Activated naive CD4-positive, alpha-beta T cell treated with anti-CD3 and anti-CD28 coated beads, Interleukin-2, amount 50 U/mL, for 72 hours (primary cell): Measurements from ENCODE around the gene ELN. TPM values are rescaled to one million over a fixed set of nuclear protein-coding genes. Genes with fewer than 3 reads are reported as not detected.

Experiments
- ATAC-seq, 2 donors: fragments of 150-1000 bp; cut with Tn5 transposase; 2 replicates each; pipeline ENCODE4 v1.10.0; 2021; ENCODE audit warnings: mild to moderate bottlenecking in 2 of 2, moderate library complexity in 2 of 2
- DNase-seq, 2 donors: peaks; one replicate each; pipeline ENCODE4 v3.0.0; 2021 to 2022; ENCODE audit warnings: low spot score in 2 of 2
- H3K27ac Mint-ChIP-seq, 2 donors: one replicate each; pipeline ENCODE4 v1.8.0; 2022; ENCODE audit warnings: mild to moderate bottlenecking in 2 of 2, mixed read lengths in 2 of 2
- H3K36me3 Mint-ChIP-seq, 2 donors: one replicate each; pipeline ENCODE4 v1.8.0; 2022; ENCODE audit warnings: mixed read lengths in 2 of 2
- H3K9me3 Mint-ChIP-seq, 2 donors: one replicate each; pipeline ENCODE4 v1.8.0; 2022; ENCODE audit warnings: mixed read lengths in 2 of 2
- total RNA-seq, 2 donors: library from RNA; stranded (reverse); gene quantifications; one replicate each; pipeline ENCODE4 v1.2.3, GENCODE V29; 2022

The ELN gene
- total RNA-seq, 2 donors from 2014 or later, result not detected

- no peak overlapping the region for H3K27ac Mint-ChIP-seq
- H3K9me3 Mint-ChIP-seq, result no peaks in the 10 kb centered on the region
- DNase-seq (no peak), ATAC-seq (no peak)
- no peaks in the 10 kb centered on the region for H3K36me3 Mint-ChIP-seq
Measured at GRCh38 chr7:74029991-74030415, 2.0 kb downstream of the ELN start.

GRCh38 chr7:74030861-74031260 is 2.9 kb downstream of the ELN start:
- no peak for DNase-seq
- H3K36me3 Mint-ChIP-seq, result no peaks in the 10 kb centered on the region
- H3K27ac Mint-ChIP-seq, result no peak overlapping the region
- ATAC-seq, result no peak
- no peaks in the 10 kb centered on the region for H3K9me3 Mint-ChIP-seq

DNA sequence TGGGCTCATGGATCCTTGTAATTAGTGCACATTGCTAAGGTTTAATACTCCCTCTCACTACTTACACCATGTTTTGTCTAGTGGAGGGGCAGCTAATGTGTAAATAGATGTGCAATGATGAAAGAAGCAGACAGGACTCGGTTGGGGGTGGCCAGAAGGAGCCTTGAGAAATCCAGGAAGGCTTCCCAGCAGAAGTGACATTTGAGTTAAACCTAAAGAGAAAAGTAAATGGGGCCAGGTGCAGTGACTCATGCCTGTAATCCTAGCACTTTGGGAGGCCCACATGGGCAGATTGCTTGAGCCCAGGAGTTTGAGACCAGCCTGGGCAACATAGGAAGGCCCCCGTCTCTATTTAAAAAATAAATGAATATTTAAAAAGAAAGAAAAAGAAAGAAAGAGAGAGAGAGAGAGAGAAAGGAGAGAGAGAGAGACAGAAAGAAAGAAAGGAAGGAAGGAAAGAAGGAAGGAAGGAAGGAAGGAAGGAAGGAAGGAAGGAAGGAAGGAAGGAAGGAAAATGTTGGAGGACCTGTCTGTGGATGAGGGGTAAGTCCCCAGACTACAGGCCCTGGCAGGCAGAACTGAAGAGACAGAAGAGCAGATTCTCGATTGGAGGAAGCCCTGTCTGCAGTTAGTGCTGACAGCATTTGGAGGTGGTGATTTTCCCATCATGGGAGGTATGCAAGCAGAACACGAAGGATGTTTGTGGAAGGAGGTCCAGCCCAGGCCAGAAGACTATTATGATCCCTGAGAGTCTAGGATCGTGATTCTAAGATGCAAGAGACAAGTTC is 3.6 kb downstream of the ELN start:
- no peaks in the 10 kb centered on the region for H3K36me3 Mint-ChIP-seq
- H3K27ac Mint-ChIP-seq, result no peak overlapping the region
- no peaks in the 10 kb centered on the region for H3K9me3 Mint-ChIP-seq
- DNase-seq (no peak), ATAC-seq (no peak)

- DNase-seq, result no peak
- no peaks in the 10 kb centered on the region for H3K36me3 Mint-ChIP-seq
- ATAC-seq, result no peak
- H3K27ac Mint-ChIP-seq, result no peak overlapping the region
- no peaks in the 10 kb centered on the region for H3K9me3 Mint-ChIP-seq
Measured at GRCh38 chr7:74032191-74032490, 4.2 kb downstream of the ELN start.

DNA sequence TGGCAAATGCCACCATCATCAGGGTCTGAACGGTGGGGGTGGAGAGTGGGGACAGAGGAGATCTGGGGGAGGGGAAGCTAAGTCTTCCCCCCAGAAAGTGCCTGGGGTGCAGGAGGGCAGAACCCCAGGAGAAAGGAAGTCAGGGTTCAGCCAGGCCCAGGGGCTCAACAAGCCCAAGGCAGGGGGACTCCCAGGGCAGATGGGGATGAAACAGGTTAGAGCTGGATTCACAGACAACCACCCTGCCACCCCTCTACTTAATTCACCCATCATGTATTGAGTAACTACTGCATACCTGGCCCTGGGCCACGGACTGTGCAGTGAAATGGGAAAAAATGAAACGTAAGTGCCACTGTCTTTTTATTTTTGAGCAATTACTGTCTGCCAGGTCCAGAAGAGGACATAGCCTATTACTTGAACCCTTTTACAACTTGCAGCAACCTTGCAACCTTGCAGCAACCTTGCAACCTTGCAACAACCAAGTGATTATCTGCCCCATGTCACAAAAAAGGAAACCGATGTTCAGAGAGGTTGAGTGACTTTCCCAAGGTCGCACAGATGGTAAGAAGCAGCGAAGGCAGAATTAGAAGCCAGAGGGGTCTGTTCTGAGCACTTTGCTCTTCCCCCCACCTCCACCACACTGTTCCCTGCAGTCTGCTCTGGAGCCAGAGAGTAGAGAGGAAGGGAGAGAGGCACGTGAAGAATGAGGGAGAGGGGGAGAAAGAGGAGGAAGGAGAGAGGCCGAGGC is 4.8 kb downstream of the ELN start:
- ATAC-seq (no peak), DNase-seq (no peak)
- no peaks in the 10 kb centered on the region for H3K9me3 Mint-ChIP-seq
- no peaks in the 10 kb centered on the region for H3K36me3 Mint-ChIP-seq
- no peak overlapping the region for H3K27ac Mint-ChIP-seq

GRCh38 chr7:74033372-74034311 is 5.7 kb downstream of the ELN start:
- Mint-ChIP-seq H3K27ac (no peak overlapping the region), H3K36me3 (no peaks in the 10 kb centered on the region), H3K9me3 (no peaks in the 10 kb centered on the region)
- DNase-seq (no peak), ATAC-seq (no peak)

- ATAC-seq, result no peak
- H3K9me3 Mint-ChIP-seq, result no peaks in the 10 kb centered on the region
- no peak overlapping the region for H3K27ac Mint-ChIP-seq
- DNase-seq, result no peak
- no peaks in the 10 kb centered on the region for H3K36me3 Mint-ChIP-seq
Measured at GRCh38 chr7:74037609-74038008, 9.6 kb downstream of the ELN start.

DNA sequence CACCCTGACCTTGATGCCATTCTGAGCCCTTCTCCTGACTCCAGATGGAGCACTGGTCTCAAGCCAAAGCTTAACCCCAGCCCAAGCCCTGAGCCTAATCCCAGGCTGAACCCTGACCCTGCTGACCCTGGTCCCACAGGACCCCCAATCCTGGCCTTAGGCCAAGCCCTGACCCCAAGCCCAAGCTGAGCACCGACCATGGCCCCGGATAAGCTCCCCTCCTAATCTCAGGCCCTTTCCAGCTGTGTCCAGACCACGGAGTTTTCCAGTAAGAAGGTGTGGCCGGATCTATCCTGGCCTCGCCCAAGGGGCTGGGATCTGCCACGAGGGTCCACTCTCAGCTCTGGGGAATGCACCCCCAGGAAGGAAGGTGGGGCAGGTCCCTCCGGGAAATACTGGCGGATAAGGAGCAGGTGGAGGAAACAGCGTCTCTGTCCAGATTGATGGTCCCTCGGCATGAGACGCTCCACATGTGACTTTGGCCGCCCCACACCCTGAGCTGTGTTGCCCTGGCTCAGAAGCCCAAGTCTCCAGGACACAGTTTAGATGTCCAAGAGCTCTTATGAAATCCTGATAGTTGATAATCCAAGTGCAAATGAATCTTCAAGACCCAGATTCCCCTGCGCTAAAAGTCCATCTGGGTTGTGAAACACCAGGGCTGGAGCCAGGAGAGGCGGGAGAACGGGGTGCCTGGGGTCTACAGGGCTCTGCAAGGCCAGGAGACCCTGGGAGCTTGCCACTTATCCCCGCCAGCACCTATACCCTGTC is 10.4 kb downstream of the ELN start:
- DNase-seq, result no peak
- Mint-ChIP-seq H3K27ac (no peak overlapping the region), H3K9me3 (no peaks in the 10 kb centered on the region), H3K36me3 (no peaks in the 10 kb centered on the region)
- no peak for ATAC-seq

DNA sequence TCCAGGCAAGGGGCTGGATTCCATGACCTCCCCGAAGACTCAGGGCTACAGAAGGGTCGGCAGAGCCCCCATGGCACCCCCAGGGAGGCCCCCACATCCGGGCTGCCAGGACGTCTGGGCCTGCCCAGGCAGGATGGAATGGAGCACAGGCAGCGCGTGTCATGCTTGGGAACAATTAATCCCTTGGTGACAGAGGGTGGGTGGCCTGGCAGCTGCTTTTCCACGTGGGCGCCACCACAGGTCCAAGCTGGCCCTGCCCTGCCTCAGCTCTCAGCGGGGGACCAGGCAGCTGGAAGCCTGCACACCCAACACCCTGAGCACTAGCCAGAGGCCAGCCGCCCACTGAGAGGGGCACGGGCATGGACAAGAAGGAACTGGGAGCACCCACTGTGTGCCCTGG is 11.4 kb downstream of the ELN start:
- no peaks in the 10 kb centered on the region for H3K9me3 Mint-ChIP-seq
- no peak for ATAC-seq
- no peaks in the 10 kb centered on the region for H3K36me3 Mint-ChIP-seq
- H3K27ac Mint-ChIP-seq, result no peak overlapping the region
- no peak for DNase-seq

DNA sequence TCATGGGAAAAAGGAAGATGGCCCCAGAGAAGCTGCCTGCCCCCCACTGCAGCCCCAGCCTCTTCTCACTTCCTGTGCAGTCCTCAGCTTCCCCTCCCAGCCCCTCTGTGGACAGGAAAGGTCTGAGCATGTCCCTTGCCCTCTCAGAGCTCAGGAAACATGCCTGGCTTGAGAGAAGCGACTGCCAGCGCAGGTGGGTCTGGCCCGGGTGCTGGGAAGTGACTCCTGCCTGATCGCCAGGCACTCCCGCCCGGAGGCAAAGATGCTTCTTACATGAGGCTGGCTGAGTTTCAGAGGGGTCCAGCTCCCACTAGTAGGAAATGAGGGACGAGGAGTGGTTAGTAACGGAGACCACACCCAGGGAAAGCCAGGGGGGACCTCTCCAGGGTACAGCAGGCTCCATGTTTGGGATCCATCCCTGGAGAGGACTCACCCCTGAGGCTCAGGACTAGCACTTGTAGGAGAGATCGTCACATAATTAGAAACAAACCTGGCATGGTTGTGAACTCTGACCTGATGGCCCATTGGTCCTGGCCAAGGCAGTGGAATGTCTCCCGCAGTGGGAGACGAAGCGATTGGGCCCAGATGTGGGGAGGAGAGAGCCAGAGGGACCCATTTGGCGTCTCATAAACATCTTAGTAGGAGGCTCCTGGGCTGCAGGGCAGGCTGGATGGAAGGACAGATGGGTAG is 12.3 kb downstream of the ELN start:
- ATAC-seq (no peak), DNase-seq (no peak)
- Mint-ChIP-seq H3K27ac (no peak overlapping the region), H3K36me3 (no peaks in the 10 kb centered on the region), H3K9me3 (no peaks in the 10 kb centered on the region)

GRCh38 chr7:74040791-74041520 is 13.0 kb downstream of the ELN start:
- H3K27ac Mint-ChIP-seq, result no peak overlapping the region
- H3K9me3 Mint-ChIP-seq, result no peaks in the 10 kb centered on the region
- DNase-seq (no peak), ATAC-seq (no peak)
- no peaks in the 10 kb centered on the region for H3K36me3 Mint-ChIP-seq

DNA sequence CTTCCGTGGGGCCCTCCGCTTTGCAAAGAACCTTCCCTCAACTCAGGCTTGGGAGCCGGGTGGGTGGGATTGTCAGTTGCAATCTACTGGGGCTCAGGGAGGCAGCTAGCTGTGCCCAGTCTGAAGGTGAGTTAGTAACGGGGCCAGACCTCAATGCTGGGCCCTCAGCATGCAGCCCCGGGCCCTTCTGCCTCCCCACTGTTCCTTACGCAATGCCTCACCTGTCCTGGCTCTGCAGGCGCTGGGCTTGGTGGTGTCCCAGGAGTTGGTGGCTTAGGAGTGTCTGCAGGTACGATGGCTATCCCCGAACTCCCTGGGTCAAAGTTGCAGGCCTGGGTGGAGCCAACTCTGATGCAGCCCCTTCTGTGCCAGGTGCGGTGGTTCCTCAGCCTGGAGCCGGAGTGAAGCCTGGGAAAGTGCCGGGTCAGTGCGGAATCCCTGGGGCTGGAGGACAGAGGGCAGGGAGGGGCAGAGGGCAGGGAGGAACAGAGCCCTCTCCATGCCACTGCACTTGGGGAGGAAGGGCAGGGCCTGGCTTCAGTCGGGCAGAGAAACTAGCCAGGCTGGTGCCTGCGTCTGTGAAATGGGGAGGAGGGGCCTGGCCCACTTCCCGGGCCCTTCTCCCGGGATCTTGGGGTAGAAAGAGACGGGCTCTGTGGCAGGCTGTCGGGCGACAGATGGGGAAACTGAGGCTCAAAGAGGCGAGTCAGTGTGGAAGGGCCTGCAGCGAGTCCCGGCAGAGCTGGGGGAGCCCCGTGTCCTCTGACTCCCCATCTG is 15.0 kb downstream of the ELN start:
- Mint-ChIP-seq H3K27ac (no peak overlapping the region), H3K9me3 (no peaks in the 10 kb centered on the region), H3K36me3 (no peaks in the 10 kb centered on the region)
- ATAC-seq (no peak), DNase-seq (no peak)

- Mint-ChIP-seq H3K27ac (no peak overlapping the region), H3K36me3 (no peaks in the 10 kb centered on the region), H3K9me3 (no peaks in the 10 kb centered on the region)
- ATAC-seq (no peak), DNase-seq (no peak)
Measured at GRCh38 chr7:74043523-74043951, 15.6 kb downstream of the ELN start.

DNA sequence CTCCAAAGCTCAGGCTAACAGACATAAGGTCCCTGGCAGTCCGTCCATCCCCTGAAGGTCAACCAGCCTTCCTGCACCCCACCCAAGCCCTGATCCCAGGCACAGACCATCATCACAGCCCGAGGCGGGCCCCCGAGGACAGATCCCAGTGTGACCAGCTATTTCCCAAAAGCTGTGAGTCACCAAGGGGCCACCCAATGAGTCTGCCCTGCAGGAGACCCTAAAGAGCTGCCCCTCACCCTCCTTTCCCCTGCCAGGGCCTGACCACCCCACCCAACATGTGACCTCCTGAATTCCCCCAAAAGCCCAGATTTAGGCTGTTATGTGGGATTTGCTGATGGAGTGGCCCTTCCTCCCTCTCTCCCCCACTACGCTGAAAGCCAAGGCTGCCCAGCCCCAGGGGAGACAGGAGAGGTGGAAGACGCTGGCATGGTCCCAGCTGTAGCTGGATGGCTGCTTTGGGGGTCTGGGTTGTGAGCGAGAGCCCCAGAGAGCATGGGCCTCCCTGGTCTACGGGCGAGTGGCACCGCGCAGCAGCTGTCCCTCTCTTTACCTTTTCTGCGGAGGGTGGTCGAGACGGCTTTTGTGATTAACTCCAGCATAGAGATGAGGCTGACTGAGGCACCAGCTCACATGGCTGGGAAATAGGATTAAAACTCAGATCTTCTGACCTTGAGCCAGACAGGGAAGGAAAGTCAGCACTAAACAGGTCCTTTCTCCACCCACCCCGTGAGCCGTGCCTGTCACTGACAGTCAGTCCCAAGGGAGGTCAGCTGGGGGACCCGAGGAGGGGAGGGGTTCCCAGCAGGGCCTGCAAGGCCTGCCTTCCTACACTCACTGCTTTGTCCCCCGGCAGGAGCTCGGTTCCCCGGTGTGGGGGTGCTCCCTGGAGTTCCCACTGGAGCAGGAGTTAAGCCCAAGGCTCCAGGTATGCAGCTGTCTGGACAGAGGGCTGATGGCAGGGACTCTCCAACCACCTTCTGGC is 16.7 kb downstream of the ELN start:
- Mint-ChIP-seq H3K36me3 (no peaks in the 10 kb centered on the region), H3K27ac (no peak overlapping the region), H3K9me3 (no peaks in the 10 kb centered on the region)
- ATAC-seq (no peak), DNase-seq (no peak)
